NCI-H1436 (cell line): ENCODE results near the gene RALGAPA1.
"Not testable (repeated sequence)": the region's sequence is repeated elsewhere in the genome, so short reads cannot be mapped to it uniquely, and the experiment has no call there.

Source experiments
- DNase-seq: peaks from one replicate; lab custom pipeline; 2025; lab: John Stamatoyannopoulos, UW

RALGAPA1 gene

DNA sequence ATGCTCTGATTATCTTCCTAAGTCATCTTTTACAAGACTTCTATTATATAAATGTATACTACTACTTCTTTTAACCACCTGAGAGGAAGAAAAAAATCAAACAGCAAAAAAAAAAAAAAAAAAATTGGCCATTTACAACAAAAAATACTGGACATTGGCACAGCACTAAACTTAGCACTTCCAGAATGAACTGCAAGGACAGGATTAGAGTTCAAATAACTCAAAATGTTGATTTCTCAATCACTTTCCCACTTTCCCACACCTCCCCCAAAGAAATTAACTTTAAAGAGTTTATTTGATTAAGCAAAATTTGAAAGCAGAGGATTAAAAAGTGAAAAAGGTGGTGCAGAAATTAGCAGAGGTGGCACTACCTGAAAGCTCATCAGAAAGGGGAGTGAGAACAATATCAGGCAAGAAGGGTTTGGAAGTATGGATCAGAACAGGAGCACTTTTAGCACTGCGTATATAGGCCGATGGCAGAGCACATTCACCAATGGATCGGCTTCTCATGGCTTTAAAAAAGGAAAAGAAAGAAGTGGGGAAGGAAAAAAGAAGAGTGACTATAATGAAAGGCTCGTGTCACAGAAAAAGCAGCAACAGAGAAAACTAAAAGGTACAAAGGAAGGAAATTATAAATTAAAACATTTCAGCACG, 109.2 kb downstream of the RALGAPA1 start:
- no peak for DNase-seq

DNA sequence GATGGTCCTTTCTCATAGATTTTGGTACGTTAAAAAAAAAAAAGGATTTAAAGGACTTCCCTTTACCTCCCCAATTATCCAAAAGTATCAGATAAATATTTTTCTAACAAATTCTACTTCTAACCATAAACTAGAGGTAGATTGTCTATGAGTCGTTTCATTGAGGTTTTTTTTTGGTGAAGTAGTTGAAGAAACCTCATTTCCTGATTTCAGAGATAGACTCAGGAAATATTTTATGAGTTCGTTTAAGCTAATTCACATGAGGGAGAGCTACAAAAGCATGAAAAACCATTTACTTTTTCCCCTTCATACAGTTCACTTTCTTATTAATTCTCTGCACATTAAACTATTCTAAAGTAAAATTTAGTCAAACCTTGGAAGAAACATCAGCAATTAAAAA, 112.5 kb downstream of the RALGAPA1 start:
- no peak for DNase-seq

- DNase-seq, result no peak
These were observed 113.0 kb downstream of the RALGAPA1 start for GRCh38 chr14:35696119-35696518.

DNA sequence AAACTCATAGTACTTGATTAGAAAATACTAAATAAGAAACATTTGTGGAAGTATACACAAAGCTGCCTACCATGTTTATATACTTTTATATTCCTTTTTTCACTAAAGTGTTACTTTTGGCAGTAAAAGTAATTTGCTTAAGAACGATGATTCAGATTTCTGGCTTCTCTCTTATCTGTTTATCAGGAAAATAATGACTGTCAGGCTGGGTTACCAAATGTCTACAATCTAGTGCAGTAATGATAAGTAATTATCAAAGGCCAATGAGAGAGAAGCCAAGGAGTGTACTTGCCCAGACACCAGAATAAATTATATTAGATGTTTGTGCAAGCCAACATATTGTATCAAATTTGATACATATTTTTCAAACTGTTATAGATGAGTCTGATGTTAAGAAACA, 113.4 kb downstream of the RALGAPA1 start:
- no peak for DNase-seq

DNA sequence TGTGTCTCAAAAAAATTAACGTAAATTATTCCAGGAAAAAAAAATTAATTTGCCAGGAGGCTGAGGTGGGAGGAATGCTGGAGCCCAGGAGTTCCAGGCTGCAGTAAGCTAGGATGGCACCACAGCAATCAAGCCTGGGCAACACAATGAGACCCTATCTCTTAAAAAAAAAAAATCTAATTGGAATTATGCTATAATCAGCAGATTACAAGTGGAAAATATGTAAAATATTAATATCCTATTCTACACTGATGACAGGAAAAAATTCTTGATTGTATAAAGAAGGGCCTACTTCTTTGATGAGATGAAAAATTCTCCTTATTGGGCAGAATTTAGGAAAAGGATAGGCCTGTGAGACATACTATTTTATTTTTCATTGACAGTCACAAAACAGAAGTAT, 114.0 kb downstream of the RALGAPA1 start:
- DNase-seq, result no peak

DNA sequence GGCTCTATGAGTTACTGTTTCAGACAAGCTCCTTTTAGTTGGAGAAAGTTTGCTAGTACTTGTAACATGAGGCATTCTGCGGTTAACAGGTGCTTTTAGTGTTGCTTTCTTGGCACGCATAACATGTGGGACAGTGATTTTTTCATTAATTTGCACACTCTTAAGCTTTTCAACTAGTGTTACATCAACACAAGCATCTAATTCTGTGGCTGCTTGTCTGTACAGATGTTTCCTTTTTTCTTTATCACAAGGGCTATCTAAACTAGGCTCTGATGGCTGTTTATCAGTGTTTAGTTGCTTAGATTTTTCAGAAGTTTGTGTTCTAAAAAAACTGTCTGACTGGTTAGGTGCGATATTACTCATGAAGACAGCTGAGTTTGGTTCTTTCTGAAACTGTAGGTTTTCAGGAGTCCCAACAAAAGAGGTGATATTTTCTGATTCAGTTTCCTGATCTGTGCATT, 120.1 kb downstream of the RALGAPA1 start:
- no peak for DNase-seq

GRCh38 chr14:35688126-35688826, 120.8 kb downstream of the RALGAPA1 start:
- DNase-seq, result no peak

- DNase-seq, result peak; percentile 36
These were observed 121.7 kb downstream of the RALGAPA1 start for GRCh38 chr14:35687335-35687939.

GRCh38 chr14:35683688-35684087, 125.4 kb downstream of the RALGAPA1 start:
- DNase-seq, result not testable (repeated sequence)

DNA sequence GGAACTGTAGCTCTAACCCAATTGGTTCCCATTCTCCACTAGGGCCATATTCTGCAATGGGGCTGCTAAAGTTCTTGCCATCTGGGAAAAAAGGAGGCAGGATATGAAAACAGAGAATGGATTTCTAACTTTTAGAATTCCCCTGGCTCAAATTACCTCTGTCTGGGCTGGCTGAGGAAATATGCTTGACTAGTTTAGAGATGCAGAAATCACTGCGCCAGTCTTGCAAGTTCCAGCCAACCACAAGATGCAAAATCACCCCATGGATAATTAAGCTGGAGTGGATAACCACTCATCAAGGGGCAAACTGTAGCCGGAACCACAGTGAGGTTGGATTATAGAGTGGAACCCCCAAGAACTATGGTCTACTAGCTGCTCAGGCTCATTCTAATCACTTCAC, 126.3 kb downstream of the RALGAPA1 start:
- no peak for DNase-seq

GRCh38 chr14:35678403-35679028, 130.6 kb downstream of the RALGAPA1 start:
- no peak for DNase-seq

GRCh38 chr14:35669782-35670181, 139.3 kb downstream of the RALGAPA1 start:
- no peak for DNase-seq

GRCh38 chr14:35666429-35667043, 142.6 kb downstream of the RALGAPA1 start:
- DNase-seq, result no peak

- no peak for DNase-seq
These were observed 147.2 kb downstream of the RALGAPA1 start for GRCh38 chr14:35661875-35662274.

DNA sequence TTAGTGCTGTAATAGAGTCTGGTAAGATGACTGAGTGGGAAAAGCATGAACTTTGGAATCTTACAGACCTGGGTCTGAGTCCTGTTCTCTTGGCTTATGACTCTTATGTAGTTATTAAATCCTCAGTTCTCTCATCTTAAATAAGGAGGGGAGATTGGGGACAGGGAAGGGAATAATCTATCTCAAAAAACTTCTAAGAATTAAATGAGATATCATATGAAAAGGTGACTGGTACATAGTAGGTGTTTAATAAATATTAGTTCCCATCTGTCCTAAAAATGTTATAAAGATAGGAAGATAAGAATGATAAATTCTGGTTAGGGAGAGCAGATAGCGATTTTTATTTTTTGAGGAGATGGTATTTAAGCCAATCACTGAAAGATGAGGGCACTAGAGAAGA, 156.1 kb downstream of the RALGAPA1 start:
- DNase-seq, result no peak

DNA sequence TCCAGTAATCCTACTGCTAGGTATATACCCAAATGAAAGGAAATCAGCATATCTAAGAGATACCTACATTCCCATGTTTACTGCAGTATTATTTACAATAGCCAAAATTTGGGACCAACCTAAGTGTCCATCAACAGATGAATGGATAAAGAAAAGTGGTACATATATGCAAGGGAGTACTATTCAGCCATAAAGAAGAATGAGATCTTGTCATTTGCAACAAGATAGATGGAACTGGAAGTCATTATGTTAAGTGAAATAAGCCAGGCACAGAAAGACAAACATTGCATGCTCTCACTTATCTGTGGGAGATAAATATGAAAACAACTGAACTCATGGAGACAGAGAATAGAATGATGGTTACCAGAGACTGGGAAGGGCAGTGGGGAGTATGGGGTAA, 165.6 kb downstream of the RALGAPA1 start:
- no peak for DNase-seq

DNA sequence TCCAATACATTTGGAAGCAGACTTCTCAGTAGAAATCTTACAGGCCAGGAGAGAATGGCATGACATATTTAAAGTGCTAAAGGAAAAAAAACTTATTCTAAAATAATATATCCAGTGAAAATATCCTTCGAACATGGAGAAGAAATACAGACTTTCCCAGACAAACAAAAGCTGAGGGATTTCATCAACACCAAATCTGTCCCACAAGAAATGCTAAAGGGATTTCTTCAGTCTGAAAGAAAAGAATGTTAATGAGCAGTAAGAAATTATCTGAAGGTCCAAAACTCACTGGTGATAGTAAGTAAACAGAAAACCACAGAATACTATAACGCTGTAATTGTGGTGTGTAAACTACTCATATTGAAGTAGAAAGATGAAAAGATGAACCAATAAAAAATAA, 171.2 kb downstream of the RALGAPA1 start:
- DNase-seq, result no peak

DNA sequence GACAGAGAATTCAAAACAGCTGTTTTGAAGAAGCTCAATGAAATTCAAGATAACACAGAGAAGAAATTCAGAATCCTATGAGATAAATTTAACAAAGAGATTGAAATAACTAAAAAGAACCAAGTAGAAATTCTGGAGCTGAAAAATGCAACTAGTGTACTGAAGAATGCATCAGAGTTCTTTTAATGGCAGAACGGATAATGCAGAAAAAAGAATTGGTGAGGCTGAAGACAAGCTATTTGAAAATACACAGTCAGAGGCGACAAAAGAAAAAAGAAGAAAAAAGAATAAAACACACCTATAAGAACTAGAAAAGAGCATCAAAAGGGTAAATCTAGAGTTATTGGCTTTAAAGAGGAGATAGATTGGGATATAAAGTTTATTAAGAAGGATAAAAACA, 171.8 kb downstream of the RALGAPA1 start:
- no peak for DNase-seq

DNA sequence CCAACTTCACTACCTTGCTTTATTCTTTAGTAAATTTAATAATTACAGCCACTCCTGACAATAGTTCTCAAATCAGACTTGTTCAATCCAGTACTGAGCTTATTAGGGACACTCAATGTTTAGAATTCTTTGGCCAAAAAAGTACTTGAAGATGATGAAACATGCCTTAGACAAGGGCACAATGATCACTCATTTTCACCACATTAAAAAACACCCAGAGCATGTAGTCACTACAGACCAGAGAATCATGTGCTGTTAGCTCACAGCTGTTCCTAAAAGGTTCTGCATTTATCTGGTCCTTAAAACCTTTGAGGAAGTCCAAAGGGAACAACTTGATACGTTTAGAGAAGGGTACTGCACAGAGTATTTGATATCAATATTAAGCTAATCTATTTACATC, 176.4 kb downstream of the RALGAPA1 start:
- DNase-seq, result peak; percentile 73

- DNase-seq, result peak; percentile 73
These were observed 176.8 kb downstream of the RALGAPA1 start for GRCh38 chr14:35632271-35632670.

DNA sequence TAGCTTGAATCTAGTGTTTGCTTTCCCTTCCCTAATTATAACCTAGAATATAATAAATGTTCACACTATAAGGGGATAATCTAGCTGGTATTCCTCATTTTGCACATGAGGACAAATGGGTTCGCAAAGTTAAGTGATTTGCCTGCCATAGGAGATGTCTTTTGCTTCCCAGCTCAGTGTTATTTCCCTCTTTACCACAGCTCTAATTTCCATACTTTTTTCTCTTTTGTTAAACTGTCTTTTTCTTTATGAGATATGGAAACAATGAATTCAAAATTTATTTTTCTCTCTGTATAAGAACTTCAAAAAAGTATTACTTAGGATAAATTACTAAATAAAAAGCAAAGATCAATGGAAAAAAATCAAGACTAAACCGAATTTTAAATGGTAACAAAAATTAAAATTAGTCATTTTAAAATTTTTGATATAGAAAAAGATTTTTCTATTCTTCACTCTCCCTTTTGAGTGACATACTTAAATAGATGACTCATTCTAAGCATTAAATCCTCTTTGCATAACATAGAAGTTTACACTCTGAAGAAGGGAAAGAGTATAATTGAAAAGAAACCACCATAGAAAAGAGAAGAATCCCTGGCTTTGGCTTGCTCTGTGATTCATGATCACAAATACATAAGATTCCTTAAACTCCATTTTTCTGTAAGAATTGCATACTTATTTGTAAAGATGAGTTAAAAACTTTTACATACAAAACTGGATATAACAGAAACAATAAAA, 177.9 kb downstream of the RALGAPA1 start:
- DNase-seq, result no peak

DNA sequence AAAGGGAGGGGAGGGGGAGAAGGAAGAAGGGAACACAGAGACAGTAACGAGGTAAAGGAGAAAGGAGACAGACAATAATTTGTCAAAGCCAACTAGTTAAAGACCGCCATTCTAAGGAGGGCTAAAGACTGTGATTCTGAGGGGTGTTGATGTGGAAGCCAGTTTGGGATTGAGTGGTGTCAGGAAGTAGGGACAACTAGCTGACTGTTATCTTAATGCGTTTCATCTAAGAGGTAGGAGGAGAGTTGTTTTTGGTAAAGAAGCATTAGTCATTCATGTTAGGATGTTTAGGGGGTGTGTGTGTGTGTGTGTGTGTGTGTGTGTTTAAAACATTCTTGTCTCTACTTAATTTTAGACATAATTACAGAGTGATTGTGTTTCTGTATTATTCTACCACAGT, 180.1 kb downstream of the RALGAPA1 start:
- no peak for DNase-seq
